Liver (tissue), 9 donors: Measurements from ENCODE around the gene ANKLE1. TPM values are rescaled to one million over a fixed set of nuclear protein-coding genes. Genes with fewer than 3 reads are reported as not detected.

Experiments
- DNase-seq: peaks from one replicate; pipeline ENCODE4 v3.0.0-alpha.2; 2017; ENCODE audit warnings: low spot score
- H3K27ac ChIP-seq, 2 donors: one replicate each; pipeline ENCODE4 v1.7.0; 2013; ENCODE audit warnings: inconsistent platforms in 2 of 2, low read length in 2 of 2, control low read depth in 1 of 2, low read depth in 1 of 2, mild to moderate bottlenecking in 1 of 2
- H3K27me3 ChIP-seq, 4 donors: one replicate each; pipeline versions ENCODE4 v1.6.1 to v1.7.0; 2013; ENCODE audit warnings: low read length in 3 of 4, inconsistent platforms in 1 of 4, mild to moderate bottlenecking in 1 of 4, moderate library complexity in 1 of 4; ENCODE audit not compliant: control insufficient read depth in 4 of 4, insufficient read depth in 4 of 4
- H3K36me3 ChIP-seq, 4 donors: one replicate each; pipeline versions ENCODE4 v1.6.1 to v1.7.0; 2013; ENCODE audit warnings: low read length in 3 of 4, mild to moderate bottlenecking in 3 of 4, low read depth in 1 of 4, moderate library complexity in 1 of 4; ENCODE audit not compliant: control insufficient read depth in 4 of 4, insufficient read depth in 3 of 4
- H3K4me1 ChIP-seq, 4 donors: one replicate each; pipeline versions ENCODE4 v1.6.1 to v1.7.0; 2013; ENCODE audit warnings: low read length in 3 of 4, mild to moderate bottlenecking in 3 of 4, moderate library complexity in 1 of 4; ENCODE audit not compliant: control insufficient read depth in 4 of 4, insufficient read depth in 4 of 4
- H3K4me3 ChIP-seq, 3 donors: one replicate each; pipeline versions ENCODE4 v1.6.1 to v1.7.0; 2013; ENCODE audit warnings: low read length in 3 of 3, control low read depth in 1 of 3, low read depth in 1 of 3, mild to moderate bottlenecking in 1 of 3
- H3K9ac ChIP-seq, 2 donors: one replicate each; pipeline ENCODE4 v1.7.0; 2013; ENCODE audit warnings: low read length in 2 of 2, mild to moderate bottlenecking in 2 of 2, moderate library complexity in 2 of 2, control low read depth in 1 of 2, low read depth in 1 of 2
- H3K9me3 ChIP-seq, 4 donors: one replicate each; pipeline versions ENCODE4 v1.6.1 to v1.7.0; 2013; ENCODE audit warnings: low read length in 3 of 4; ENCODE audit not compliant: control insufficient read depth in 4 of 4
- CTCF ChIP-seq: fragments of 150-350 bp; IDR thresholded peaks from 2 replicates; pipeline ENCODE4 v1.5.1; 2017; ENCODE audit warnings: improper control_type of control experiment, low read depth, low read length; ENCODE audit not compliant: missing input control
- FOXA1 ChIP-seq: IDR thresholded peaks from 2 replicates; pipeline ENCODE4 v1.6.1; 2016; ENCODE audit warnings: antibody characterized with exemption
- FOXA2 ChIP-seq: IDR thresholded peaks from 2 replicates; pipeline ENCODE4 v1.6.1; 2016; ENCODE audit warnings: antibody characterized with exemption
- GABPA ChIP-seq, 2 donors: IDR thresholded peaks in 1 of 2; conservative IDR thresholded peaks in 1 of 2; 2 replicates each; pipeline ENCODE4 v1.6.1; 2016; ENCODE audit warnings: antibody characterized with exemption in 2 of 2, mild to moderate bottlenecking in 1 of 2, moderate library complexity in 1 of 2
- HNF4A ChIP-seq, 2 donors: conservative IDR thresholded peaks; 2 replicates each; pipeline ENCODE4 v1.6.1; 2016; ENCODE audit warnings: antibody characterized with exemption in 2 of 2, mild to moderate bottlenecking in 2 of 2
- HNF4G ChIP-seq: IDR thresholded peaks from 2 replicates; pipeline ENCODE4 v1.6.1; 2016; ENCODE audit warnings: antibody characterized with exemption
- JUND ChIP-seq, 2 donors: IDR thresholded peaks; 2 replicates each; pipeline ENCODE4 v1.6.1; 2016; ENCODE audit warnings: antibody characterized with exemption in 2 of 2
- NR2F2 ChIP-seq: IDR thresholded peaks from 2 replicates; pipeline ENCODE4 v1.6.1; 2016; ENCODE audit warnings: antibody characterized with exemption
- RAD21 ChIP-seq, 2 donors: IDR thresholded peaks; 2 replicates each; pipeline ENCODE4 v1.6.1; 2016; ENCODE audit warnings: antibody characterized with exemption in 2 of 2, mild to moderate bottlenecking in 2 of 2
- RXRA ChIP-seq, 2 donors: IDR thresholded peaks; 2 replicates each; pipeline ENCODE4 v1.6.1; 2017 to 2018; ENCODE audit warnings: antibody characterized with exemption in 2 of 2, mild to moderate bottlenecking in 1 of 2
- SP1 ChIP-seq: IDR thresholded peaks from 2 replicates; pipeline ENCODE4 v1.6.1; 2018; ENCODE audit warnings: antibody characterized with exemption, mild to moderate bottlenecking
- TAF1 ChIP-seq: conservative IDR thresholded peaks from 2 replicates; pipeline ENCODE4 v1.6.1; 2016; ENCODE audit warnings: antibody characterized with exemption, mild to moderate bottlenecking
- YY1 ChIP-seq: IDR thresholded peaks from 2 replicates; pipeline ENCODE4 v1.6.1; 2016; ENCODE audit warnings: antibody characterized with exemption, mild to moderate bottlenecking
- WGBS: extraction: QIAGEN DNeasy Blood & Tissue Kit; methylation state at CpG from one replicate; pipeline ENCODE4 v1.1.7; 2013; 5-methylcytosine and 5-hydroxymethylcytosine counted together
- polyA plus RNA-seq, 2 donors: library from polyadenylated mRNA; stranded (reverse) in 1 of 2; unstranded in 1 of 2; fragments of 200-250 nt in 1 of 2; fragments of >200 nt in 1 of 2; fragmentation: Nextera tagmentation in 1 of 2; extraction: Ambion mirVana in 1 of 2; gene quantifications; one replicate each; pipeline versions ENCODE4 v1.2.1 to v1.2.3, GENCODE V29; 2013 to 2015
- total RNA-seq, 2 donors: library from RNA; depleted of rRNA; stranded (reverse); fragments of >200 nt; gene quantifications; one replicate each; pipeline ENCODE4 v1.2.3, GENCODE V29; 2014
- TF ChIP-seq, protein P1 (sequence below): IDR thresholded peaks from 2 replicates; pipeline ENCODE4 v1.6.1; 2016; ENCODE audit warnings: antibody characterized with exemption
- TF ChIP-seq, protein P2 (sequence below): IDR thresholded peaks from 2 replicates; pipeline ENCODE4 v1.6.1; 2016; ENCODE audit warnings: antibody characterized with exemption
- donor health status: healthy.
- donor health status: healthy.
- donor health status: healthy.
- donor health status: healthy.
- donor health status: healthy.

ANKLE1 gene
- total and polyA plus RNA-seq, 4 donors, result 0.10 to 43.2 (median 0.29) TPM

GRCh38 chr19:17285415-17286135 is 3.9 kb downstream of the ANKLE1 start:
- no peak overlapping the region for H3K4me3 ChIP-seq
- H3K9ac ChIP-seq, result no peak overlapping the region
- no peak for DNase-seq
- H3K27ac ChIP-seq, result no peak overlapping the region
- no peaks in the 10 kb centered on the region for H3K9me3 ChIP-seq
- TF ChIP-seq CTCF (no peak), RXRA (IDR thresholded peaks at IDR 0.05) (no peak), YY1 (no peak), HNF4A (conservative IDR thresholded peaks at IDR 0.05) (no peak), HNF4G (no peak), FOXA2 (no peak), GABPA (IDR thresholded peaks at IDR 0.05 in 1 of 2, conservative IDR thresholded peaks at IDR 0.05 in 1 of 2) (no peak), TAF1 (no peak), JUND (IDR thresholded peaks at IDR 0.05) (no peak), SP1 (no peak), FOXA1 (no peak)
- TF ChIP-seq, protein P1, sequence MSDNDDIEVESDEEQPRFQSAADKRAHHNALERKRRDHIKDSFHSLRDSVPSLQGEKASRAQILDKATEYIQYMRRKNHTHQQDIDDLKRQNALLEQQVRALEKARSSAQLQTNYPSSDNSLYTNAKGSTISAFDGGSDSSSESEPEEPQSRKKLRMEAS, result no peak
- TF ChIP-seq, protein P2, sequence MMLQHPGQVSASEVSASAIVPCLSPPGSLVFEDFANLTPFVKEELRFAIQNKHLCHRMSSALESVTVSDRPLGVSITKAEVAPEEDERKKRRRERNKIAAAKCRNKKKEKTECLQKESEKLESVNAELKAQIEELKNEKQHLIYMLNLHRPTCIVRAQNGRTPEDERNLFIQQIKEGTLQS, result no peak
- no peaks in the 10 kb centered on the region for H3K27me3 ChIP-seq
- peaks cover 3 to 19% (median 9%) of the 10 kb centered on the region in 4 donors for H3K4me1 ChIP-seq
- H3K36me3 ChIP-seq, result no peaks in the 10 kb centered on the region
- 92% methylated on average over 18 of the region's 18 CpGs for WGBS

GRCh38 chr19:17286263-17286662 is 4.6 kb downstream of the ANKLE1 start:
- Histone ChIP-seq H3K9me3 (no peaks in the 10 kb centered on the region), H3K36me3 (no peaks in the 10 kb centered on the region), H3K9ac (no peak overlapping the region), H3K4me3 (no peak overlapping the region), H3K4me1 (peaks cover 3 to 17% (median 9%) of the 10 kb centered on the region in 4 donors), H3K27ac (no peak overlapping the region), H3K27me3 (no peaks in the 10 kb centered on the region)
- DNase-seq, result no peak
- WGBS, result 94% methylated on average over 11 of the region's 11 CpGs
- TF ChIP-seq NR2F2 (no peak), GABPA (IDR thresholded peaks at IDR 0.05 in 1 of 2, conservative IDR thresholded peaks at IDR 0.05 in 1 of 2) (no peak), FOXA1 (no peak), JUND (IDR thresholded peaks at IDR 0.05) (no peak), CTCF (no peak), RAD21 (IDR thresholded peaks at IDR 0.05) (no peak), HNF4G (no peak)
